Endodermal cell (in vitro differentiated cells): ENCODE results near the gene NDFIP2. TPM values are rescaled to one million over a fixed set of nuclear protein-coding genes. Genes with fewer than 3 reads are reported as not detected.

Experiments
- DNase-seq: peaks from one replicate; pipeline ENCODE4 v3.0.0-alpha.2; 2017
- H3K27ac ChIP-seq: 2 replicates; pipeline ENCODE4 v1.5.1; 2013; ENCODE audit warnings: mild to moderate bottlenecking, low read depth, low read length, moderate library complexity
- H3K27me3 ChIP-seq: 2 replicates; pipeline ENCODE4 v1.6.1; 2013; ENCODE audit warnings: mild to moderate bottlenecking, low read length, moderate library complexity; ENCODE audit not compliant: insufficient read depth, control insufficient read depth, poor library complexity, severe bottlenecking
- H3K36me3 ChIP-seq: 2 replicates; pipeline ENCODE4 v1.7.0; 2013; ENCODE audit warnings: mild to moderate bottlenecking, low read length, moderate library complexity; ENCODE audit not compliant: control insufficient read depth, insufficient read depth
- H3K4me1 ChIP-seq: one replicate; pipeline ENCODE4 v1.7.0; 2013; ENCODE audit warnings: low read length; ENCODE audit not compliant: control insufficient read depth, insufficient read depth
- H3K4me3 ChIP-seq: 2 replicates; pipeline ENCODE4 v1.5.1; 2013; ENCODE audit warnings: mild to moderate bottlenecking, low read length, moderate library complexity
- H3K9ac ChIP-seq: 2 replicates; pipeline ENCODE4 v1.6.1; 2013; ENCODE audit warnings: mild to moderate bottlenecking, low read length, moderate library complexity; ENCODE audit not compliant: poor library complexity, severe bottlenecking; ENCODE audit errors: extremely low read depth
- H3K9me3 ChIP-seq: 2 replicates; pipeline ENCODE4 v1.6.1; 2013; ENCODE audit warnings: mild to moderate bottlenecking, low read length, moderate library complexity; ENCODE audit not compliant: control insufficient read depth
- H3K27ac Mint-ChIP-seq: 2 replicates; pipeline ENCODE4 v1.8.0; 2020; ENCODE audit warnings: mixed read lengths
- H3K27me3 Mint-ChIP-seq: 2 replicates; pipeline ENCODE4 v1.8.0; 2021; ENCODE audit warnings: mild to moderate bottlenecking, mixed read lengths; ENCODE audit not compliant: insufficient read depth
- H3K36me3 Mint-ChIP-seq: 2 replicates; pipeline ENCODE4 v1.8.0; 2020; ENCODE audit warnings: low read depth, mixed read lengths
- H3K4me1 Mint-ChIP-seq: 2 replicates; pipeline ENCODE4 v1.8.0; 2020; ENCODE audit warnings: mixed read lengths
- H3K4me3 Mint-ChIP-seq: 2 replicates; pipeline ENCODE4 v1.8.0; 2020; ENCODE audit warnings: mild to moderate bottlenecking, moderate library complexity, mixed read lengths
- H3K9me3 Mint-ChIP-seq: 2 replicates; pipeline ENCODE4 v1.8.0; 2020; ENCODE audit warnings: mild to moderate bottlenecking, mixed read lengths
- CTCF ChIP-seq: fragments of 200-600 bp; sonication (generic); conservative IDR thresholded peaks from 2 replicates; pipeline ENCODE4 v1.5.0; 2021; ENCODE audit warnings: antibody characterized with exemption, mild to moderate bottlenecking
- WGBS, 2 experiments: methylation state at CpG; one replicate each; pipeline versions ENCODE4 v1.1.5 to v1.1.7; 2013; ENCODE audit warnings: missing lambda C conversion rate in 2 of 2, mixed read lengths in 1 of 2; ENCODE audit not compliant: insufficient coverage in 1 of 2, insufficient read length in 1 of 2; 5-methylcytosine and 5-hydroxymethylcytosine counted together
- total RNA-seq, 2 donors: library from RNA; stranded (reverse); fragmentation: NEBNext Ultra II Directional in 1 of 2; extraction: Animal tissue kit (Norgen Biotek cat#: 25700) in 1 of 2; gene quantifications; 2 replicates in 1 of 2; 3 replicates in 1 of 2; pipeline ENCODE4 v1.2.1, GENCODE V29; 2021

Gene NDFIP2
- total RNA-seq, 2 donors from 2014 or later = 27.9 to 29.2 TPM

- no peaks in the 10 kb centered on the region for H3K36me3 ChIP-seq
- no peak overlapping the region for H3K27ac ChIP-seq
- H3K9ac ChIP-seq = no peak overlapping the region
- Mint-ChIP-seq H3K36me3 (no peaks in the 10 kb centered on the region), H3K27ac (no peak overlapping the region), H3K4me1 (no peaks in the 10 kb centered on the region), H3K27me3 (peaks cover 29% of the 10 kb centered on the region), H3K4me3 (no peak overlapping the region), H3K9me3 (no peaks in the 10 kb centered on the region)
- WGBS, 2 experiments = 78 to 100% methylated on average over 1 of the region's 1 CpG
- no peak for DNase-seq
- no peak overlapping the region for H3K4me3 ChIP-seq
- no peaks in the 10 kb centered on the region for H3K4me1 ChIP-seq
- peaks cover 11% of the 10 kb centered on the region for H3K27me3 ChIP-seq
- no peaks in the 10 kb centered on the region for H3K9me3 ChIP-seq
- no peak for TF ChIP-seq CTCF
Measured at GRCh38 chr13:79456656-79457365, 24.1 kb upstream of the NDFIP2 start.

GRCh38 chr13:79457390-79457789 lies 23.6 kb upstream of the NDFIP2 start:
- no CpG with 5 or more reads among the region's 1 CpG for WGBS, 2 experiments
- no peak for DNase-seq
- Mint-ChIP-seq H3K27me3 (peaks cover 31% of the 10 kb centered on the region), H3K36me3 (no peaks in the 10 kb centered on the region), H3K9me3 (no peaks in the 10 kb centered on the region), H3K4me1 (no peaks in the 10 kb centered on the region), H3K27ac (no peak overlapping the region), H3K4me3 (no peak overlapping the region)
- no peak overlapping the region for H3K4me3 ChIP-seq
- no peaks in the 10 kb centered on the region for H3K4me1 ChIP-seq
- no peak overlapping the region for H3K9ac ChIP-seq
- no peak overlapping the region for H3K27ac ChIP-seq
- H3K36me3 ChIP-seq = no peaks in the 10 kb centered on the region
- H3K9me3 ChIP-seq = no peaks in the 10 kb centered on the region
- H3K27me3 ChIP-seq = peaks cover 7% of the 10 kb centered on the region
- TF ChIP-seq CTCF = no peak

- H3K27ac Mint-ChIP-seq = no peak overlapping the region
- Histone ChIP-seq H3K9me3 (no peaks in the 10 kb centered on the region), H3K9ac (no peak overlapping the region), H3K27me3 (peaks cover 1% of the 10 kb centered on the region), H3K4me3 (no peak overlapping the region), H3K4me1 (no peaks in the 10 kb centered on the region), H3K36me3 (no peaks in the 10 kb centered on the region), H3K27ac (no peak overlapping the region)
- no peaks in the 10 kb centered on the region for H3K4me1 Mint-ChIP-seq
- peaks cover 31% of the 10 kb centered on the region for H3K27me3 Mint-ChIP-seq
- DNase-seq = no peak
- WGBS, 2 experiments = 91% methylated on average over 2 of the region's 2 CpGs; no CpG with 5 or more reads in 1 of the 2 experiments
- H3K4me3 Mint-ChIP-seq = no peak overlapping the region
- no peaks in the 10 kb centered on the region for H3K9me3 Mint-ChIP-seq
- H3K36me3 Mint-ChIP-seq = no peaks in the 10 kb centered on the region
- TF ChIP-seq CTCF = no peak
Measured at GRCh38 chr13:79457948-79458347, 23.0 kb upstream of the NDFIP2 start.
